ENCODE data around the gene TESK2. TPM values are rescaled to one million over a fixed set of nuclear protein-coding genes. Genes with fewer than 3 reads are reported as not detected.
"Not testable (repeated sequence)": the region's sequence is repeated elsewhere in the genome, so short reads cannot be mapped to it uniquely, and the experiment has no call there.

Gene TESK2
- total and polyA plus RNA-seq, 12 donors = 1.1 to 21.4 (median 3.6) TPM

DNA sequence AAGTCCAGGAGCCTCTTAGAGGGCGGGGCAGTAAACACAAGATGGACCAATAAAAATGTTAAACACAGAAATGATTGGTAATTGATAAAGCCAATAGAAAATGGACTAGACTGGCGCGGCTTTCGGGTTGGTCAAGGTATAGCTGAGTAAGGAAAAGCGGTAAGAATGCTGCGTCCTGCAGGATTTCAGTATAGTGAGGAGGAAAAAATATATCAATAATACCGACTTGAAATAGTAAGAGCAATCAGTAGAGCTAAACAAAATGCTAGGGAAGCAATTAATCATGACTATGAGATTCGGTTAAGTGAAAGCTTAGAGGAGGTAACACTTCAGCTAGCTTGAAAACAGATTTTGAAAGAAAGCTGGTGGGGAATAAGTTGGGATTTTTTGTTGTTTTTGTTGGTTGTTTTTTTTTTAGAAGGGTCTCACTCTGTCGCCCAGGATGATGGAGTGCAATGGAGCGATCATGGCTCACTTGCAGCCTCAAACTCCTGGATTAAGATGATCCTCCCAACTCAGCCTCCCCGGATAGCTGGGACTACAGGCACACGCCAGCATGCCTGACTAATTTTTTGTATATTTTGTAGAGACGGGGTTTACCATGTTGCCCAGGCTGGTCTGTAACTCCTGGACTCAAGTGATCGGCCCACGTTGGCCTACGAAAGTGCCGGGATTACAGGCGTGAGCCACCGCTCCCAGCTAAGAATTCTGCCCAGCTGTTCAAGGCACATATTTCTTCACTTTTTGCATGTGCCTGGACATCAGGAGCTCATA, 711 bp upstream of the TESK2 start:
- peaks cover 6 to 12% of the 10 kb centered on the region in 2 donors for H3K4me1 ChIP-seq (replicated peaks in 1 of 2)
- intact Hi-C loops (cut with DNase I) = loop anchor here in 1 of 2 donors (5.0 to 10.0 kb wide), 2 partner anchors 129 to 477 kb away; partner anchors contain the start of genes HECTD3 and UROD
- no peaks in the 10 kb centered on the region for H3K9me3 ChIP-seq (replicated peaks in 1 of 3)
- WGBS, 4 donors = 44 to 46% (median 45%) methylated on average over 19 of the region's 19 CpGs
- peak overlapping the region in 2 of 5 donors; percentile 2 to 36 for H3K27ac ChIP-seq
- peak in 1 of 7 donors; percentile 49 for DNase-seq
- no peaks in the 10 kb centered on the region for H3K27me3 ChIP-seq
- peak overlapping the region in 1 of 4 donors; percentile 90 for H3K4me3 ChIP-seq
- TF ChIP-seq, protein P1, sequence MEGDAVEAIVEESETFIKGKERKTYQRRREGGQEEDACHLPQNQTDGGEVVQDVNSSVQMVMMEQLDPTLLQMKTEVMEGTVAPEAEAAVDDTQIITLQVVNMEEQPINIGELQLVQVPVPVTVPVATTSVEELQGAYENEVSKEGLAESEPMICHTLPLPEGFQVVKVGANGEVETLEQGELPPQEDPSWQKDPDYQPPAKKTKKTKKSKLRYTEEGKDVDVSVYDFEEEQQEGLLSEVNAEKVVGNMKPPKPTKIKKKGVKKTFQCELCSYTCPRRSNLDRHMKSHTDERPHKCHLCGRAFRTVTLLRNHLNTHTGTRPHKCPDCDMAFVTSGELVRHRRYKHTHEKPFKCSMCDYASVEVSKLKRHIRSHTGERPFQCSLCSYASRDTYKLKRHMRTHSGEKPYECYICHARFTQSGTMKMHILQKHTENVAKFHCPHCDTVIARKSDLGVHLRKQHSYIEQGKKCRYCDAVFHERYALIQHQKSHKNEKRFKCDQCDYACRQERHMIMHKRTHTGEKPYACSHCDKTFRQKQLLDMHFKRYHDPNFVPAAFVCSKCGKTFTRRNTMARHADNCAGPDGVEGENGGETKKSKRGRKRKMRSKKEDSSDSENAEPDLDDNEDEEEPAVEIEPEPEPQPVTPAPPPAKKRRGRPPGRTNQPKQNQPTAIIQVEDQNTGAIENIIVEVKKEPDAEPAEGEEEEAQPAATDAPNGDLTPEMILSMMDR (IDR thresholded peaks at IDR 0.05) = no peak
- TF ChIP-seq POLR2A (IDR thresholded peaks at IDR 0.05) = no peak
- no peaks in the 10 kb centered on the region for H3K36me3 ChIP-seq (replicated peaks in 1 of 2)

DNA sequence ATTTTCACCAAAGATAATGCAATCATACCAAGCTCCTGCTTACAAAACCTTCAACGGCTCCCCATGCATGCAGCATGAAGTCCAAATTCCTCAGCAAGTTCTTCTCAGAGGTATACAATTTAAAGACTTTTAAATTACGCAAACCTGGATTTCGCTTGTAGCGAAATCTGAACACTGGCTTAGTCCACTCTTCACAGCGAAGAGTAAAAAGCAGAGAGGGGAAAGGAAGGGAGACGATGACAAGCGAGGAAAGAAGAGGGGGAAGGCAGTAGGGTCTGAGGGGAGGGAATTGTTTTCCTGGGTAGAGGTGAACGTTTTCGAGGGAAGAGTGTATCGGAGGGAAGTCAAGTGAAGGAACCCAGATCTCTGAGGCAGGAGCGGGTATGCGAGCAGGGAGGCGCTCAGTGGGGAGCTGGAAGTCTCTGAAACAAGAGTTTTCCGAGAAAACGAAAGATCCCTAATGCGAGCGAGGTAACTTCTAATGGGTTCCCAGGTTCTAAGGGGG, 790 bp downstream of the TESK2 start:
- no peak for TF ChIP-seq POLR2A (IDR thresholded peaks at IDR 0.05)
- TF ChIP-seq, protein P1 (IDR thresholded peaks at IDR 0.05) = no peak
- peak overlapping the region in 3 of 5 donors; percentile 65 to 87 (median 84) for H3K27ac ChIP-seq
- H3K27me3 ChIP-seq = no peaks in the 10 kb centered on the region
- 1 to 3% (median 2%) methylated on average over 17 of the region's 17 CpGs for WGBS, 4 donors
- DNase-seq = peak in 2 of 7 donors; percentile 21 to 26
- intact Hi-C loops (cut with DNase I) = loop anchor here in 1 of 2 donors (5.0 to 10.0 kb wide), 2 partner anchors 128 to 475 kb away; partner anchors contain the start of genes HECTD3 and UROD
- peak overlapping the region; percentile 49 to 90 (median 72) for H3K4me3 ChIP-seq
- H3K36me3 ChIP-seq (replicated peaks in 1 of 2) = no peaks in the 10 kb centered on the region
- H3K4me1 ChIP-seq (replicated peaks in 1 of 2) = peaks cover 6 to 12% of the 10 kb centered on the region in 2 donors
- no peaks in the 10 kb centered on the region for H3K9me3 ChIP-seq (replicated peaks in 1 of 3)

DNA sequence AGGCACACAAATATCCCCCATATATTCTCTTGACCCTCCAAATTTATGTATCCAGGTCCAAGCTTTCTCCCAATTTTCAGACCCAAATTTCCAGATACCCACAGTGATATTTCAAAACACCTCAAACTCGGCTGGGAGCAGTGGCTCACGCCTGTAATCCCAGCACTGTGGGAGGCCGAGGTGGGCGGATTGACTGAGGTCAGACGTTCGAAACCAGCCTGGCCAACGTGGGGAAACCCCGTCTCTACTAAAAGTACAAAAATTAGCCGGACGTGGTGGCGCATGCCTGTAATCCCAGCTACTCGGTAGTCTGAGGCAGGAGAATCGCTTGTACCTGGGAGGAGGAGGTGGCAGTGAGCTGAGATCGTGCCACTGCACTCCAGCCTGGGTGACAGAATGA, 1.6 kb downstream of the TESK2 start:
- H3K27me3 ChIP-seq; H3K36me3 ChIP-seq (replicated peaks in 1 of 2); intact Hi-C loops (cut with DNase I); DNase-seq; H3K9me3 ChIP-seq (replicated peaks in 1 of 3); H3K27ac ChIP-seq: not testable (repeated sequence)
- Histone ChIP-seq H3K4me3 (peak overlapping the region in 1 of 4 donors; percentile 90), H3K4me1 (replicated peaks in 1 of 2) (peaks cover 6 to 12% of the 10 kb centered on the region in 2 donors)
- 60 to 86% (median 76%) methylated on average over 8 to 14 of the region's 14 CpGs for WGBS, 4 donors

DNA sequence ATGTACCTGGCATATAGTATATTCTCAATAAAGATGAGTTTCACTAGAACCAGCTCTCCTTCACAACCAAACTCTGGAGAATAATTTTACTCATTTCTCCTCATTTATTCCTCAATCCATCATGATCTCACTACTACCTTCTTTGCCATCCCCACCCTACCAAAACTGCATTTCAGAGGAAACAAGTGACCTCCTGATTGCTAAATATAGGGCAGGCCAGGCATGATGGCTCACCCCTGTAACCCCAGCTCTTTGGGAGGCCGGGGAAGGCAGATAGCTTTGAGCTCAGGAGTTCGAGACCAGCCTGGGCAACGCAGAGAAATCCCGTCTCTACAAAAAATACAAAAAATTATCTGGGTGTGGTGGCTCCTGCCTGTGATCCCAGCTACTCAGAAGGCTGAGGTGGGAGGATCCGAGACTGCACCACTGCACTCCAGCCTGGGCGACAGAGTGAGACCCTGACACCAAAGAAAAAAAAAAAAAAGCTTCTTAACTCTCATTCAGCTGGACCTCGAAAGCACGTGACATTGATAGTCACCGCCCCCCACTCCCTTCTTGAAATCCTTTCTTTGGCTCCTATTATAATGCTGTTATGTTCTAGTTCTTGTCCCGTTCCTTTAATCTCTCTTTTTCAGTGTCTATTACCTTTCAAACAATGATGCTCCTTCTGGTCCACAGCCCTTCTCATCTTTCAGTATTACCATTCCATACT, 2.1 kb downstream of the TESK2 start:
- Histone ChIP-seq H3K4me1 (replicated peaks in 1 of 2) (peaks cover 6 to 12% of the 10 kb centered on the region in 2 donors), H3K27ac (no peak overlapping the region), H3K36me3 (replicated peaks in 1 of 2) (no peaks in the 10 kb centered on the region), H3K27me3 (no peaks in the 10 kb centered on the region), H3K4me3 (no peak overlapping the region), H3K9me3 (replicated peaks in 1 of 3) (no peaks in the 10 kb centered on the region)
- 73 to 85% (median 82%) methylated on average over 9 to 10 of the region's 10 CpGs for WGBS, 4 donors
- intact Hi-C loops (cut with DNase I) = no loop called here
- no peak for DNase-seq
- TF ChIP-seq, protein P1 (IDR thresholded peaks at IDR 0.05) = no peak
- TF ChIP-seq POLR2A (IDR thresholded peaks at IDR 0.05) = no peak

All from adrenal gland (tissue), 12 donors.